GM23338 (cell line): Measurements from ENCODE around the gene IMPACT. TPM values are rescaled to one million over a fixed set of nuclear protein-coding genes. Genes with fewer than 3 reads are reported as not detected.

ENCODE experiments used
- ATAC-seq: fragments of 200-7000 bp; cut with Tn5 transposase; 3 replicates; pipeline ENCODE4 v1.9.1; 2020
- DNase-seq: peaks from one replicate; pipeline ENCODE4 v3.0.0-alpha.2; 2015; ENCODE audit warnings: low spot score
- H2AFZ ChIP-seq: fragments of 200-600 bp; sonication (generic); 2 replicates; pipeline ENCODE4 v1.8.0; 2016; ENCODE audit warnings: antibody characterized with exemption, mild to moderate bottlenecking, moderate library complexity
- H3F3A ChIP-seq: fragments of 200-600 bp; sonication (generic); replicated peaks from 2 replicates; pipeline ENCODE4 v1.8.0; 2017; ENCODE audit warnings: antibody characterized with exemption, mixed run types, low read depth
- H3K27ac ChIP-seq: fragments of 200-600 bp; sonication (generic); 2 replicates; pipeline ENCODE4 v1.6.1; 2016; ENCODE audit warnings: low read depth
- H3K27me3 ChIP-seq: fragments of 200-600 bp; sonication (generic); 2 replicates; pipeline ENCODE4 v1.8.0; 2016; ENCODE audit warnings: mild to moderate bottlenecking, mixed run types, moderate library complexity; ENCODE audit not compliant: insufficient read depth
- H3K36me3 ChIP-seq: fragments of 200-600 bp; sonication (generic); 2 replicates; pipeline ENCODE4 v1.8.0; 2016; ENCODE audit warnings: mild to moderate bottlenecking; ENCODE audit not compliant: insufficient read depth
- H3K4me1 ChIP-seq: fragments of 200-600 bp; sonication (generic); 2 replicates; pipeline ENCODE4 v1.8.0; 2016; ENCODE audit warnings: mild to moderate bottlenecking, moderate library complexity; ENCODE audit not compliant: insufficient read depth
- H3K4me2 ChIP-seq: fragments of 200-600 bp; sonication (generic); 2 replicates; pipeline ENCODE4 v1.7.1; 2017; ENCODE audit warnings: mixed run types
- H3K4me3 ChIP-seq: fragments of 200-600 bp; sonication (generic); 2 replicates; pipeline ENCODE4 v1.6.1; 2016; ENCODE audit warnings: mixed run types
- H3K79me2 ChIP-seq: fragments of 200-600 bp; sonication (generic); replicated peaks from 2 replicates; pipeline ENCODE4 v1.8.0; 2017; ENCODE audit warnings: mild to moderate bottlenecking; ENCODE audit not compliant: insufficient read depth
- H3K9me2 ChIP-seq: fragments of 200-600 bp; sonication (generic); 2 replicates; pipeline ENCODE4 v1.8.0; 2017; ENCODE audit not compliant: insufficient read depth
- H4K20me1 ChIP-seq: fragments of 200-600 bp; sonication (generic); replicated peaks from 2 replicates; pipeline ENCODE4 v1.8.0; 2017; ENCODE audit warnings: mild to moderate bottlenecking; ENCODE audit not compliant: insufficient read depth
- H3K27ac Mint-ChIP-seq: 2 replicates; pipeline ENCODE4 v1.8.0; 2020; ENCODE audit warnings: inconsistent platforms, mild to moderate bottlenecking, moderate library complexity, mixed read lengths
- H3K27me3 Mint-ChIP-seq: 3 replicates; pipeline ENCODE4 v1.8.0; 2022; ENCODE audit warnings: low read depth, mild to moderate bottlenecking, moderate library complexity, mixed read lengths, inconsistent platforms; ENCODE audit not compliant: insufficient read depth, poor library complexity
- H3K36me3 Mint-ChIP-seq: 3 replicates; pipeline ENCODE4 v1.8.0; 2021; ENCODE audit warnings: low read depth, mild to moderate bottlenecking, inconsistent platforms, moderate library complexity, mixed read lengths
- H3K4me1 Mint-ChIP-seq: 3 replicates; pipeline ENCODE4 v1.8.0; 2020; ENCODE audit warnings: mild to moderate bottlenecking, inconsistent platforms, mixed read lengths
- H3K4me3 Mint-ChIP-seq: 3 replicates; pipeline ENCODE4 v1.8.0; 2021; ENCODE audit warnings: moderate library complexity, mild to moderate bottlenecking, inconsistent platforms, mixed read lengths
- H3K9me3 Mint-ChIP-seq: 3 replicates; pipeline ENCODE4 v1.8.0; 2020; ENCODE audit warnings: moderate library complexity, mild to moderate bottlenecking, inconsistent platforms, mixed read lengths
- CREB1 ChIP-seq: fragments of 250-450 bp; sonication (Bioruptor Pico); IDR thresholded peaks from 2 replicates; pipeline ENCODE4 v1.5.0; 2020; ENCODE audit warnings: low read depth, mild to moderate bottlenecking, moderate library complexity
- ETS1 ChIP-seq: IDR thresholded peaks from 2 replicates; pipeline ENCODE4 v1.6.1; 2016; ENCODE audit warnings: antibody characterized with exemption
- EZH2phosphoT487 ChIP-seq: fragments of 200-600 bp; sonication (generic); IDR thresholded peaks from one replicate; pipeline ENCODE4 v1.8.1; 2018; ENCODE audit warnings: antibody characterized with exemption; ENCODE audit not compliant: unreplicated experiment
- JUNB ChIP-seq: IDR thresholded peaks from one replicate; pipeline ENCODE4 v1.6.1; 2016; ENCODE audit warnings: antibody characterized with exemption; ENCODE audit not compliant: unreplicated experiment
- NANOG ChIP-seq: IDR thresholded peaks from 2 replicates; pipeline ENCODE4 v1.6.1; 2016; ENCODE audit warnings: antibody characterized with exemption, borderline replicate concordance
- POLR2AphosphoS5 ChIP-seq: IDR thresholded peaks from 2 replicates; pipeline ENCODE4 v1.6.1; 2016; ENCODE audit warnings: antibody characterized with exemption, low read depth
- REST ChIP-seq: IDR thresholded peaks from one replicate; pipeline ENCODE4 v1.6.1; 2018; ENCODE audit warnings: antibody characterized with exemption; ENCODE audit not compliant: unreplicated experiment
- STAT1 ChIP-seq: IDR thresholded peaks from one replicate; pipeline ENCODE4 v1.6.1; 2016; ENCODE audit warnings: antibody characterized with exemption; ENCODE audit not compliant: unreplicated experiment
- ZNF114 ChIP-seq: fragments of 250-450 bp; sonication (Bioruptor Pico); IDR thresholded peaks from 2 replicates; pipeline ENCODE4 v1.5.0; 2020; ENCODE audit warnings: mild to moderate bottlenecking, moderate library complexity
- ZNF331 ChIP-seq: fragments of 250-450 bp; sonication (Bioruptor Pico); IDR thresholded peaks from 2 replicates; pipeline ENCODE4 v1.5.0; 2020; ENCODE audit warnings: low read depth, mild to moderate bottlenecking, moderate library complexity
- ZNF462 ChIP-seq: fragments of 250-450 bp; sonication (Bioruptor Pico); IDR thresholded peaks from 2 replicates; pipeline ENCODE4 v1.5.0; 2020; ENCODE audit warnings: mild to moderate bottlenecking, moderate library complexity
- polyA plus RNA-seq: library from polyadenylated mRNA; unstranded; fragments of >200 nt; fragmentation: Nextera tagmentation; extraction: Ambion mirVana; gene quantifications from 2 replicates; pipeline ENCODE4 v1.2.1, GENCODE V29; 2016
- total RNA-seq: library from RNA; depleted of rRNA; stranded (reverse); fragments of >200 nt; shearing (Covaris generic); gene quantifications from 2 replicates; pipeline ENCODE4 v1.2.3, GENCODE V29; 2014

Gene IMPACT
- total and polyA plus RNA-seq, 2 experiments from 2014 or later: 42.1 to 47.6 TPM

GRCh38 chr18:24482821-24483220 is 56.4 kb downstream of the IMPACT start:
- Mint-ChIP-seq H3K27ac (no peak overlapping the region), H3K4me3 (no peak overlapping the region), H3K4me1 (no peaks in the 10 kb centered on the region), H3K27me3 (peaks cover 4% of the 10 kb centered on the region), H3K36me3 (0 out of 3 replicates have a peak, but pooled peaks cover 3% of the 10 kb centered on the region), H3K9me3 (peaks cover 7% of the 10 kb centered on the region)
- H3K27me3 ChIP-seq: no peaks in the 10 kb centered on the region
- H3F3A ChIP-seq: no peaks in the 10 kb centered on the region
- no peak overlapping the region for H2AFZ ChIP-seq
- ATAC-seq: no peak
- no peaks in the 10 kb centered on the region for H3K79me2 ChIP-seq
- H3K4me1 ChIP-seq: no peaks in the 10 kb centered on the region
- no peaks in the 10 kb centered on the region for H3K9me2 ChIP-seq
- H3K4me3 ChIP-seq: no peak overlapping the region
- H3K4me2 ChIP-seq: no peak overlapping the region
- DNase-seq: no peak
- TF ChIP-seq JUNB (no peak), ZNF462 (CRISPR knock-in tag) (no peak), ZNF114 (no peak), ZNF331 (CRISPR knock-in tag) (no peak), EZH2phosphoT487 (no peak), ETS1 (no peak), STAT1 (no peak), REST (no peak), CREB1 (CRISPR knock-in tag) (no peak), NANOG (no peak), POLR2AphosphoS5 (no peak)
- H3K27ac ChIP-seq: no peak overlapping the region
- no peaks in the 10 kb centered on the region for H3K36me3 ChIP-seq
- H4K20me1 ChIP-seq: no peaks in the 10 kb centered on the region
